Measurements from ENCODE around the gene DES. TPM values are rescaled to one million over a fixed set of nuclear protein-coding genes. Genes with fewer than 3 reads are reported as not detected.
A peak's percentile ranks its signal among the peaks of the same experiment; 100 is the strongest.

The DES gene
- total RNA-seq, 1 experiment from 2014 or later, result not detected

DNA sequence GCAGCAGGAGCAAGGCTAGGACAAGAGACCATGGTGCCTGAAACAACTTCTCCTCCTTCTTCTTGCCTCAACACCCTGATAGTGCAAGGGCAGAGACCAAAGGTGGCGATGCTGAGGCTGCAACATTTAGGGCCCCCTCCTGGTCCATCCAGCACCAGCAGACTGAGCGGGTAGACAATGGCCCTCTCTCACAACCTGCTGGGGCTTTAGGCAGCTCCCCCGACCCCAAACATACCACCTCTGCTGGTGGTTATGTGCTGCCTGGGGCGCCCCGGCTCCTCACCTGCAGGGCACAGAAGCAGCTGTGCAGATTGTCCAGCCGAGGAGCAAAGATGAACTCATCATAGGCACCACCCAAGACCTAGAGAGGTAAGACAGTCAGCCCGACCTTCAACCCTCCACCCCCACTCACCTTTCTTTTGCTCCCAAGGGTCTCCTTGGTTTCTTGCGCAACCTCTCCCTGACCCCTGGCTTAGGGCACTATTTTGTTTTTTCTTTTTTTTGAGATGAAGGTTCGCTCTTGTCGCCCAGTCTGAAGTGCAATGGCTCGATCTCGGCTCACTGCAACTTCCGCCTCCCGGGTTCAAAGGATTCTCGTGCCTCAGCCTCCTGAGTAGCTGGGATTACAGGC lies 34.0 kb upstream of the DES start:
- peaks cover 17% of the 10 kb centered on the region for H3K36me3 ChIP-seq (ENCODE audit: control insufficient read depth, insufficient read depth, low read length)
- peaks cover 31% of the 10 kb centered on the region for H3K36me3 Mint-ChIP-seq (ENCODE audit: insufficient read depth, unreplicated experiment)
- CTCF ChIA-PET, result no interaction called here
- intact Hi-C loops (cut with micrococcal nuclease; ENCODE audit: unreplicated experiment), result no loop called here
- H3K4me1 ChIP-seq, result peaks cover 15% of the 10 kb centered on the region
- no peaks in the 10 kb centered on the region for H3K4me1 Mint-ChIP-seq (ENCODE audit: low read depth, unreplicated experiment)
- no peak for DNase-seq
- no peaks in the 10 kb centered on the region for H3K27me3 Mint-ChIP-seq (ENCODE audit: insufficient read depth, unreplicated experiment)
- no peak overlapping the region for H3K4me3 Mint-ChIP-seq (ENCODE audit: unreplicated experiment)
- no peak overlapping the region for H3K27ac Mint-ChIP-seq (ENCODE audit: unreplicated experiment)
- POLR2A ChIA-PET, result no interaction called here
- no peaks in the 10 kb centered on the region for H3K27me3 ChIP-seq (replicated peaks; ENCODE audit: control insufficient read depth, insufficient read depth, low read length)
- no TSS peak for BruUV-seq (replicated peaks)
- no peaks in the 10 kb centered on the region for H3K9me3 ChIP-seq
- H3K4me3 ChIP-seq (ENCODE audit: low read depth, low read length), result no peak overlapping the region
- TF ChIP-seq, protein P1, sequence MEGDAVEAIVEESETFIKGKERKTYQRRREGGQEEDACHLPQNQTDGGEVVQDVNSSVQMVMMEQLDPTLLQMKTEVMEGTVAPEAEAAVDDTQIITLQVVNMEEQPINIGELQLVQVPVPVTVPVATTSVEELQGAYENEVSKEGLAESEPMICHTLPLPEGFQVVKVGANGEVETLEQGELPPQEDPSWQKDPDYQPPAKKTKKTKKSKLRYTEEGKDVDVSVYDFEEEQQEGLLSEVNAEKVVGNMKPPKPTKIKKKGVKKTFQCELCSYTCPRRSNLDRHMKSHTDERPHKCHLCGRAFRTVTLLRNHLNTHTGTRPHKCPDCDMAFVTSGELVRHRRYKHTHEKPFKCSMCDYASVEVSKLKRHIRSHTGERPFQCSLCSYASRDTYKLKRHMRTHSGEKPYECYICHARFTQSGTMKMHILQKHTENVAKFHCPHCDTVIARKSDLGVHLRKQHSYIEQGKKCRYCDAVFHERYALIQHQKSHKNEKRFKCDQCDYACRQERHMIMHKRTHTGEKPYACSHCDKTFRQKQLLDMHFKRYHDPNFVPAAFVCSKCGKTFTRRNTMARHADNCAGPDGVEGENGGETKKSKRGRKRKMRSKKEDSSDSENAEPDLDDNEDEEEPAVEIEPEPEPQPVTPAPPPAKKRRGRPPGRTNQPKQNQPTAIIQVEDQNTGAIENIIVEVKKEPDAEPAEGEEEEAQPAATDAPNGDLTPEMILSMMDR (IDR thresholded peaks at IDR 0.05; ENCODE audit: insufficient read depth in 1 of 2, low read depth in 1 of 2, low read length in 1 of 2, severe bottlenecking in 1 of 2, unreplicated experiment in 1 of 2), result no peak
- no peaks in the 10 kb centered on the region for H3K9me3 Mint-ChIP-seq (ENCODE audit: unreplicated experiment)

DNA sequence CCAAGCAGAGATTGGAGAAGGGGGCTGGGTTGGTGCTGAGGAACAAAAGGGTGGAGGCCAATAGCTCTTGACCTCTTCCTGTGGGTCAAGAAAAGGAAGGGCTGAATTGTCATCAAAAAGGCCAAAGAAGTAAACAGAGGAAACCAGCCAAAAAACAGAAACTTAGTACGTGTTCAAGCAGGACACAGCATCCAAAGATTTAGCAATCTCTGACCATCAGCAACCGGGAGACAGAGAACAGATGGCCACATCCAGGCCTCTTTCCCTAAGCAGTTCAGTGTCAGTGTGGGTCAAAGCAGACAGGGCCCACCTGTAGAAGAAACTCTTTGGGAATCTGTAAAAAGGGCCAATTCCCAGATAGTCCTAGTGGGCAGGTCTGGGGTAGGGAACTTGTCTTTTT lies 33.3 kb upstream of the DES start:
- Histone ChIP-seq H3K36me3 (ENCODE audit: control insufficient read depth, insufficient read depth, low read length) (peaks cover 17% of the 10 kb centered on the region), H3K9me3 (no peaks in the 10 kb centered on the region), H3K27me3 (replicated peaks; ENCODE audit: control insufficient read depth, insufficient read depth, low read length) (no peaks in the 10 kb centered on the region), H3K4me3 (ENCODE audit: low read depth, low read length) (no peak overlapping the region), H3K4me1 (peaks cover 15% of the 10 kb centered on the region)
- TF ChIP-seq, protein P1 (IDR thresholded peaks at IDR 0.05; ENCODE audit: insufficient read depth in 1 of 2, low read depth in 1 of 2, low read length in 1 of 2, severe bottlenecking in 1 of 2, unreplicated experiment in 1 of 2), result no peak
- ChIA-PET CTCF (no interaction called here), POLR2A (no interaction called here)
- no peaks in the 10 kb centered on the region for H3K27me3 Mint-ChIP-seq (ENCODE audit: insufficient read depth, unreplicated experiment)
- intact Hi-C loops (cut with micrococcal nuclease; ENCODE audit: unreplicated experiment), result loop anchor here (5.0 kb wide), 2 partner anchors 57 to 168 kb away; partner anchors contain the start of gene ABCB6
- peaks cover 31% of the 10 kb centered on the region for H3K36me3 Mint-ChIP-seq (ENCODE audit: insufficient read depth, unreplicated experiment)
- no peaks in the 10 kb centered on the region for H3K9me3 Mint-ChIP-seq (ENCODE audit: unreplicated experiment)
- BruUV-seq (replicated peaks), result no TSS peak
- H3K4me1 Mint-ChIP-seq (ENCODE audit: low read depth, unreplicated experiment), result no peaks in the 10 kb centered on the region
- no peak overlapping the region for H3K27ac Mint-ChIP-seq (ENCODE audit: unreplicated experiment)
- DNase-seq, result no peak
- H3K4me3 Mint-ChIP-seq (ENCODE audit: unreplicated experiment), result peak overlapping the region; percentile 0

DNA sequence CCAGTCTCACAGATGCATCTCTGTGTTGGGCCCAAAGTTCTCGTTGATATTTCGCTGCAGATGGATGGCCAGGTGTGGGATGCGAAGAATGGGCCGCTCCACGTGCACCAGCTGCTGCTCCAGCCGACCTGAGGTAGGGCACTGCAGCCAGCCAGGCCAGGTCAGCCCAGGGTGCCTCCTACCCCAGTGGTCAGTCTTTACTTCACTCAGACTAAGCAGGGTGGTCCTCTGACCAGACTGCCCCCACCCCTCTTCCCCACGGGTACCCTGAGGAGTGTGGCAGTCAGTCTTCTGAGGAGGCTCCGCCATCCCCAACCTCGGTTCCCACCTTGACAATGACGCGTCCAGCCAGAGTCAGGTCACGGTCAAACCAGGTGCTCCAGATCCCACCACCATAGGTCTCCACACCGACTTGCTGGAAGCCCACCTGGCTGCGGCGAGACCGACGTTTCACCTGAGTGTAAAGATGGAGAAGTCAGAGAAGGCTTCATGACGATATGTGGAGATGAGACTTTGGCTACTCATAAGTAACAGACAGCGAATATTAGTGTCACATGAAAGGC lies 32.1 kb upstream of the DES start:
- intact Hi-C loops (cut with micrococcal nuclease; ENCODE audit: unreplicated experiment), result loop anchor here (2.0 to 5.0 kb wide), 4 partner anchors 56 to 215 kb away; partner anchors contain the start of genes ABCB6 and SLC23A3
- H3K9me3 ChIP-seq, result no peaks in the 10 kb centered on the region
- no peaks in the 10 kb centered on the region for H3K27me3 ChIP-seq (replicated peaks; ENCODE audit: control insufficient read depth, insufficient read depth, low read length)
- no peaks in the 10 kb centered on the region for H3K27me3 Mint-ChIP-seq (ENCODE audit: insufficient read depth, unreplicated experiment)
- H3K4me1 ChIP-seq, result peaks cover 15% of the 10 kb centered on the region
- CTCF ChIA-PET, result no interaction called here
- H3K9me3 Mint-ChIP-seq (ENCODE audit: unreplicated experiment), result no peaks in the 10 kb centered on the region
- TF ChIP-seq, protein P1 (IDR thresholded peaks at IDR 0.05; ENCODE audit: insufficient read depth in 1 of 2, low read depth in 1 of 2, low read length in 1 of 2, severe bottlenecking in 1 of 2, unreplicated experiment in 1 of 2), result no peak
- no peaks in the 10 kb centered on the region for H3K4me1 Mint-ChIP-seq (ENCODE audit: low read depth, unreplicated experiment)
- H3K27ac Mint-ChIP-seq (ENCODE audit: unreplicated experiment), result no peak overlapping the region
- TSS peak; percentile 22 for BruUV-seq (replicated peaks)
- no peak for DNase-seq
- POLR2A ChIA-PET, result no interaction called here
- H3K36me3 Mint-ChIP-seq (ENCODE audit: insufficient read depth, unreplicated experiment), result peaks cover 31% of the 10 kb centered on the region
- peak overlapping the region; percentile 75; the same call in 1 of the 2 replicates for H3K4me3 ChIP-seq (ENCODE audit: low read depth, low read length)
- H3K36me3 ChIP-seq (ENCODE audit: control insufficient read depth, insufficient read depth, low read length), result peaks cover 14% of the 10 kb centered on the region
- H3K4me3 Mint-ChIP-seq (ENCODE audit: unreplicated experiment), result peak overlapping the region; percentile 96
